Liver (tissue), 9 donors: Measurements from ENCODE around the gene MAP2K7. TPM values are rescaled to one million over a fixed set of nuclear protein-coding genes. Genes with fewer than 3 reads are reported as not detected.

ENCODE experiments used
- DNase-seq: peaks from one replicate; pipeline ENCODE4 v3.0.0-alpha.2; 2017; ENCODE audit warnings: low spot score
- H3K27ac ChIP-seq, 2 donors: one replicate each; pipeline ENCODE4 v1.7.0; 2013; ENCODE audit warnings: inconsistent platforms in 2 of 2, low read length in 2 of 2, control low read depth in 1 of 2, low read depth in 1 of 2, mild to moderate bottlenecking in 1 of 2
- H3K27me3 ChIP-seq, 4 donors: one replicate each; pipeline versions ENCODE4 v1.6.1 to v1.7.0; 2013; ENCODE audit warnings: low read length in 3 of 4, inconsistent platforms in 1 of 4, mild to moderate bottlenecking in 1 of 4, moderate library complexity in 1 of 4; ENCODE audit not compliant: control insufficient read depth in 4 of 4, insufficient read depth in 4 of 4
- H3K36me3 ChIP-seq, 4 donors: one replicate each; pipeline versions ENCODE4 v1.6.1 to v1.7.0; 2013; ENCODE audit warnings: low read length in 3 of 4, mild to moderate bottlenecking in 3 of 4, low read depth in 1 of 4, moderate library complexity in 1 of 4; ENCODE audit not compliant: control insufficient read depth in 4 of 4, insufficient read depth in 3 of 4
- H3K4me1 ChIP-seq, 4 donors: one replicate each; pipeline versions ENCODE4 v1.6.1 to v1.7.0; 2013; ENCODE audit warnings: low read length in 3 of 4, mild to moderate bottlenecking in 3 of 4, moderate library complexity in 1 of 4; ENCODE audit not compliant: control insufficient read depth in 4 of 4, insufficient read depth in 4 of 4
- H3K4me3 ChIP-seq, 3 donors: one replicate each; pipeline versions ENCODE4 v1.6.1 to v1.7.0; 2013; ENCODE audit warnings: low read length in 3 of 3, control low read depth in 1 of 3, low read depth in 1 of 3, mild to moderate bottlenecking in 1 of 3
- H3K9ac ChIP-seq, 2 donors: one replicate each; pipeline ENCODE4 v1.7.0; 2013; ENCODE audit warnings: low read length in 2 of 2, mild to moderate bottlenecking in 2 of 2, moderate library complexity in 2 of 2, control low read depth in 1 of 2, low read depth in 1 of 2
- H3K9me3 ChIP-seq, 4 donors: one replicate each; pipeline versions ENCODE4 v1.6.1 to v1.7.0; 2013; ENCODE audit warnings: low read length in 3 of 4; ENCODE audit not compliant: control insufficient read depth in 4 of 4
- ATF3 ChIP-seq: IDR thresholded peaks from 2 replicates; pipeline ENCODE4 v1.6.1; 2016; ENCODE audit warnings: antibody characterized with exemption
- CTCF ChIP-seq: fragments of 150-350 bp; IDR thresholded peaks from 2 replicates; pipeline ENCODE4 v1.5.1; 2017; ENCODE audit warnings: improper control_type of control experiment, low read depth, low read length; ENCODE audit not compliant: missing input control
- EGR1 ChIP-seq, 2 donors: IDR thresholded peaks; 2 replicates each; pipeline ENCODE4 v1.6.1; 2016 to 2018; ENCODE audit warnings: antibody characterized with exemption in 2 of 2, low read depth in 2 of 2
- FOXA1 ChIP-seq: IDR thresholded peaks from 2 replicates; pipeline ENCODE4 v1.6.1; 2016; ENCODE audit warnings: antibody characterized with exemption
- FOXA2 ChIP-seq: IDR thresholded peaks from 2 replicates; pipeline ENCODE4 v1.6.1; 2016; ENCODE audit warnings: antibody characterized with exemption
- GABPA ChIP-seq, 2 donors: IDR thresholded peaks in 1 of 2; conservative IDR thresholded peaks in 1 of 2; 2 replicates each; pipeline ENCODE4 v1.6.1; 2016; ENCODE audit warnings: antibody characterized with exemption in 2 of 2, mild to moderate bottlenecking in 1 of 2, moderate library complexity in 1 of 2
- HNF4A ChIP-seq, 2 donors: conservative IDR thresholded peaks; 2 replicates each; pipeline ENCODE4 v1.6.1; 2016; ENCODE audit warnings: antibody characterized with exemption in 2 of 2, mild to moderate bottlenecking in 2 of 2
- JUND ChIP-seq, 2 donors: IDR thresholded peaks; 2 replicates each; pipeline ENCODE4 v1.6.1; 2016; ENCODE audit warnings: antibody characterized with exemption in 2 of 2
- MAX ChIP-seq: IDR thresholded peaks from 2 replicates; pipeline ENCODE4 v1.6.1; 2016; ENCODE audit warnings: antibody characterized with exemption
- NR2F2 ChIP-seq: IDR thresholded peaks from 2 replicates; pipeline ENCODE4 v1.6.1; 2016; ENCODE audit warnings: antibody characterized with exemption
- RAD21 ChIP-seq, 2 donors: IDR thresholded peaks; 2 replicates each; pipeline ENCODE4 v1.6.1; 2016; ENCODE audit warnings: antibody characterized with exemption in 2 of 2, mild to moderate bottlenecking in 2 of 2
- RXRA ChIP-seq, 2 donors: IDR thresholded peaks; 2 replicates each; pipeline ENCODE4 v1.6.1; 2017 to 2018; ENCODE audit warnings: antibody characterized with exemption in 2 of 2, mild to moderate bottlenecking in 1 of 2
- SP1 ChIP-seq: IDR thresholded peaks from 2 replicates; pipeline ENCODE4 v1.6.1; 2018; ENCODE audit warnings: antibody characterized with exemption, mild to moderate bottlenecking
- TAF1 ChIP-seq: conservative IDR thresholded peaks from 2 replicates; pipeline ENCODE4 v1.6.1; 2016; ENCODE audit warnings: antibody characterized with exemption, mild to moderate bottlenecking
- YY1 ChIP-seq: IDR thresholded peaks from 2 replicates; pipeline ENCODE4 v1.6.1; 2016; ENCODE audit warnings: antibody characterized with exemption, mild to moderate bottlenecking
- WGBS: extraction: QIAGEN DNeasy Blood & Tissue Kit; methylation state at CpG from one replicate; pipeline ENCODE4 v1.1.7; 2013; 5-methylcytosine and 5-hydroxymethylcytosine counted together
- polyA plus RNA-seq, 2 donors: library from polyadenylated mRNA; stranded (reverse) in 1 of 2; unstranded in 1 of 2; fragments of 200-250 nt in 1 of 2; fragments of >200 nt in 1 of 2; fragmentation: Nextera tagmentation in 1 of 2; extraction: Ambion mirVana in 1 of 2; gene quantifications; one replicate each; pipeline versions ENCODE4 v1.2.1 to v1.2.3, GENCODE V29; 2013 to 2015
- total RNA-seq, 2 donors: library from RNA; depleted of rRNA; stranded (reverse); fragments of >200 nt; gene quantifications; one replicate each; pipeline ENCODE4 v1.2.3, GENCODE V29; 2014
- TF ChIP-seq, protein P1 (sequence below): IDR thresholded peaks from 2 replicates; pipeline ENCODE4 v1.6.1; 2016; ENCODE audit warnings: antibody characterized with exemption, mild to moderate bottlenecking
- TF ChIP-seq, protein P2 (sequence below): IDR thresholded peaks from 2 replicates; pipeline ENCODE4 v1.6.1; 2016; ENCODE audit warnings: antibody characterized with exemption
- donor health status: healthy.
- donor health status: healthy.
- donor health status: healthy.
- donor health status: healthy.
- donor health status: healthy.

The MAP2K7 gene
- total and polyA plus RNA-seq, 4 donors: 3.0 to 11.7 (median 9.5) TPM

- TF ChIP-seq RAD21 (IDR thresholded peaks at IDR 0.05) (no peak), TAF1 (no peak), ATF3 (no peak), RXRA (IDR thresholded peaks at IDR 0.05) (no peak), HNF4A (conservative IDR thresholded peaks at IDR 0.05) (no peak), JUND (IDR thresholded peaks at IDR 0.05) (no peak), EGR1 (IDR thresholded peaks at IDR 0.05; ENCODE audit: low read depth in 2 of 2) (no peak), YY1 (no peak), MAX (no peak), FOXA2 (no peak), NR2F2 (no peak), GABPA (IDR thresholded peaks at IDR 0.05 in 1 of 2, conservative IDR thresholded peaks at IDR 0.05 in 1 of 2) (no peak), FOXA1 (no peak), SP1 (no peak), CTCF (no peak)
- TF ChIP-seq, protein P1, sequence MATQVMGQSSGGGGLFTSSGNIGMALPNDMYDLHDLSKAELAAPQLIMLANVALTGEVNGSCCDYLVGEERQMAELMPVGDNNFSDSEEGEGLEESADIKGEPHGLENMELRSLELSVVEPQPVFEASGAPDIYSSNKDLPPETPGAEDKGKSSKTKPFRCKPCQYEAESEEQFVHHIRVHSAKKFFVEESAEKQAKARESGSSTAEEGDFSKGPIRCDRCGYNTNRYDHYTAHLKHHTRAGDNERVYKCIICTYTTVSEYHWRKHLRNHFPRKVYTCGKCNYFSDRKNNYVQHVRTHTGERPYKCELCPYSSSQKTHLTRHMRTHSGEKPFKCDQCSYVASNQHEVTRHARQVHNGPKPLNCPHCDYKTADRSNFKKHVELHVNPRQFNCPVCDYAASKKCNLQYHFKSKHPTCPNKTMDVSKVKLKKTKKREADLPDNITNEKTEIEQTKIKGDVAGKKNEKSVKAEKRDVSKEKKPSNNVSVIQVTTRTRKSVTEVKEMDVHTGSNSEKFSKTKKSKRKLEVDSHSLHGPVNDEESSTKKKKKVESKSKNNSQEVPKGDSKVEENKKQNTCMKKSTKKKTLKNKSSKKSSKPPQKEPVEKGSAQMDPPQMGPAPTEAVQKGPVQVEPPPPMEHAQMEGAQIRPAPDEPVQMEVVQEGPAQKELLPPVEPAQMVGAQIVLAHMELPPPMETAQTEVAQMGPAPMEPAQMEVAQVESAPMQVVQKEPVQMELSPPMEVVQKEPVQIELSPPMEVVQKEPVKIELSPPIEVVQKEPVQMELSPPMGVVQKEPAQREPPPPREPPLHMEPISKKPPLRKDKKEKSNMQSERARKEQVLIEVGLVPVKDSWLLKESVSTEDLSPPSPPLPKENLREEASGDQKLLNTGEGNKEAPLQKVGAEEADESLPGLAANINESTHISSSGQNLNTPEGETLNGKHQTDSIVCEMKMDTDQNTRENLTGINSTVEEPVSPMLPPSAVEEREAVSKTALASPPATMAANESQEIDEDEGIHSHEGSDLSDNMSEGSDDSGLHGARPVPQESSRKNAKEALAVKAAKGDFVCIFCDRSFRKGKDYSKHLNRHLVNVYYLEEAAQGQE: no peak
- TF ChIP-seq, protein P2, sequence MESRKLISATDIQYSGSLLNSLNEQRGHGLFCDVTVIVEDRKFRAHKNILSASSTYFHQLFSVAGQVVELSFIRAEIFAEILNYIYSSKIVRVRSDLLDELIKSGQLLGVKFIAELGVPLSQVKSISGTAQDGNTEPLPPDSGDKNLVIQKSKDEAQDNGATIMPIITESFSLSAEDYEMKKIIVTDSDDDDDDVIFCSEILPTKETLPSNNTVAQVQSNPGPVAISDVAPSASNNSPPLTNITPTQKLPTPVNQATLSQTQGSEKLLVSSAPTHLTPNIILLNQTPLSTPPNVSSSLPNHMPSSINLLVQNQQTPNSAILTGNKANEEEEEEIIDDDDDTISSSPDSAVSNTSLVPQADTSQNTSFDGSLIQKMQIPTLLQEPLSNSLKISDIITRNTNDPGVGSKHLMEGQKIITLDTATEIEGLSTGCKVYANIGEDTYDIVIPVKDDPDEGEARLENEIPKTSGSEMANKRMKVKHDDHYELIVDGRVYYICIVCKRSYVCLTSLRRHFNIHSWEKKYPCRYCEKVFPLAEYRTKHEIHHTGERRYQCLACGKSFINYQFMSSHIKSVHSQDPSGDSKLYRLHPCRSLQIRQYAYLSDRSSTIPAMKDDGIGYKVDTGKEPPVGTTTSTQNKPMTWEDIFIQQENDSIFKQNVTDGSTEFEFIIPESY: no peak
- no peak overlapping the region for H3K27ac ChIP-seq
- no peaks in the 10 kb centered on the region for H3K9me3 ChIP-seq
- H3K36me3 ChIP-seq: no peaks in the 10 kb centered on the region
- no peak overlapping the region for H3K9ac ChIP-seq
- 91% methylated on average over 3 of the region's 3 CpGs for WGBS
- no peak overlapping the region for H3K4me3 ChIP-seq
- no peaks in the 10 kb centered on the region for H3K4me1 ChIP-seq
- no peak for DNase-seq
- no peaks in the 10 kb centered on the region for H3K27me3 ChIP-seq
These were observed 21.8 kb upstream of the MAP2K7 start for GRCh38 chr19:7881910-7882309.

DNA sequence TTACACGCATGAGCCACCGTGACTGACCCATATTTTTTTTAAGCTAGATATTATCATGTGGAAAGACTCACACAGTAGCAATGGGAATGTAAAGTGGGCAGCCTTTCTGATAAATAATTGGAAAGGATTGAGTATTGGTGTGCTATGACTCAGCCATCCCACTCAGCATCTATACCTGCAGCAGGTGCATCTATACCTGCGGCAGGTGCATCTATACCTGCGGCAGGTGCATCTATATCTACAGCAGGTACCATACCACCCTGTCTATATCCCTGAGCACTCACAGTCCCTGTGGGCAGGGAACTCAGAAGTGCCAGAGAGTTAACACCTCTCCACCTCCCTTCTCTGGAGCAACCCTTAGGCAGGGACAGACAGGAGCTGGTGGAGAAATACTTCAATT is 20.6 kb upstream of the MAP2K7 start:
- Histone ChIP-seq H3K36me3 (no peaks in the 10 kb centered on the region), H3K27me3 (no peaks in the 10 kb centered on the region), H3K4me3 (no peak overlapping the region), H3K4me1 (peaks cover 0 to 2% (median under 1%) of the 10 kb centered on the region in 4 donors), H3K9ac (no peak overlapping the region), H3K9me3 (no peaks in the 10 kb centered on the region), H3K27ac (no peak overlapping the region)
- DNase-seq: no peak
- WGBS: 73% methylated on average over 4 of the region's 4 CpGs
- no peak for TF ChIP-seq GABPA (IDR thresholded peaks at IDR 0.05 in 1 of 2, conservative IDR thresholded peaks at IDR 0.05 in 1 of 2)
- TF ChIP-seq MAX: no peak
- TF ChIP-seq HNF4A (conservative IDR thresholded peaks at IDR 0.05): no peak
- no peak for TF ChIP-seq TAF1
- TF ChIP-seq RAD21 (IDR thresholded peaks at IDR 0.05): no peak
- no peak for TF ChIP-seq SP1
- no peak for TF ChIP-seq CTCF
- TF ChIP-seq, protein P1: no peak
- no peak for TF ChIP-seq ATF3
